ENCODE results near the gene IGFN1. TPM values are rescaled to one million over a fixed set of nuclear protein-coding genes. Genes with fewer than 3 reads are reported as not detected.

IGFN1 gene
- total RNA-seq, 1 experiment from 2014 or later = 0.04 TPM

- TF ChIP-seq CTCF (conservative IDR thresholded peaks at IDR 0.05; ENCODE audit: low read depth, low read length) = no peak
- TF ChIP-seq EZH2 (IDR thresholded peaks at IDR 0.05; ENCODE audit: low read length, unreplicated experiment) = no peak
- no peak for TF ChIP-seq EZH2phosphoT487 (IDR thresholded peaks at IDR 0.05; ENCODE audit: borderline replicate concordance, low read length)
- Histone ChIP-seq H3K36me3 (ENCODE audit: low read depth, low read length) (no peaks in the 10 kb centered on the region), H2AFZ (ENCODE audit: low read length) (no peak overlapping the region), H3K4me1 (ENCODE audit: insufficient read depth, low read length) (peaks cover 7% of the 10 kb centered on the region), H3K4me3 (ENCODE audit: low read length) (no peak overlapping the region), H3K9me2 (replicated peaks; ENCODE audit: low read length) (no peaks in the 10 kb centered on the region), H3F3A (ENCODE audit: low read length, unreplicated experiment) (no peaks in the 10 kb centered on the region), H4K20me1 (ENCODE audit: low read length) (no peaks in the 10 kb centered on the region), H3K27me3 (ENCODE audit: low read length) (no peaks in the 10 kb centered on the region), H3K27ac (ENCODE audit: low read length) (no peak overlapping the region), H3K4me2 (ENCODE audit: low read length) (no peak overlapping the region), H3K79me2 (ENCODE audit: low read length) (no peaks in the 10 kb centered on the region), H3K9me3 (ENCODE audit: low read length) (no peaks in the 10 kb centered on the region), H3K9ac (ENCODE audit: low read length) (no peak overlapping the region)
- no TSS peak for BruUV-seq (replicated peaks)
- DNase-seq (no peak), ATAC-seq (peak; percentile 12; the same call in 1 of the 2 replicates)
- intact Hi-C loops (cut with micrococcal nuclease) = no loop called here
- CTCF ChIA-PET = no interaction called here
- POLR2A ChIA-PET (ENCODE audit: unreplicated experiment) = no interaction called here
Measured at GRCh38 chr1:201260648-201261311, 70.2 kb downstream of the IGFN1 start.

GRCh38 chr1:201261771-201262547 lies 71.3 kb downstream of the IGFN1 start:
- no peak overlapping the region for H2AFZ ChIP-seq (ENCODE audit: low read length)
- no peaks in the 10 kb centered on the region for H3K27me3 ChIP-seq (ENCODE audit: low read length)
- intact Hi-C loops (cut with micrococcal nuclease) = no loop called here
- no peak for ATAC-seq
- POLR2A ChIA-PET (ENCODE audit: unreplicated experiment) = interaction anchor here (0.5 kb wide), 1 partner anchor 286 kb away, joined by 3 read pairs; no protein-coding TSS in a partner anchor
- no peaks in the 10 kb centered on the region for H4K20me1 ChIP-seq (ENCODE audit: low read length)
- H3K36me3 ChIP-seq (ENCODE audit: low read depth, low read length) = no peaks in the 10 kb centered on the region
- CTCF ChIA-PET = interaction anchor here (2.7 kb wide), 1 partner anchor 85 kb away, joined by 10 read pairs; no protein-coding TSS in a partner anchor
- no peaks in the 10 kb centered on the region for H3K9me2 ChIP-seq (replicated peaks; ENCODE audit: low read length)
- H3K27ac ChIP-seq (ENCODE audit: low read length) = no peak overlapping the region
- H3K4me1 ChIP-seq (ENCODE audit: insufficient read depth, low read length) = peaks cover 18% of the 10 kb centered on the region
- H3K4me2 ChIP-seq (ENCODE audit: low read length) = no peak overlapping the region
- H3K9ac ChIP-seq (ENCODE audit: low read length) = no peak overlapping the region
- H3K9me3 ChIP-seq (ENCODE audit: low read length) = no peaks in the 10 kb centered on the region
- H3K4me3 ChIP-seq (ENCODE audit: low read length) = no peak overlapping the region
- no peaks in the 10 kb centered on the region for H3K79me2 ChIP-seq (ENCODE audit: low read length)
- no TSS peak for BruUV-seq (replicated peaks)
- no peak for TF ChIP-seq CTCF (conservative IDR thresholded peaks at IDR 0.05; ENCODE audit: low read depth, low read length)
- TF ChIP-seq EZH2phosphoT487 (IDR thresholded peaks at IDR 0.05; ENCODE audit: borderline replicate concordance, low read length) = no peak
- no peak for TF ChIP-seq EZH2 (IDR thresholded peaks at IDR 0.05; ENCODE audit: low read length, unreplicated experiment)
- no peak for DNase-seq
- H3F3A ChIP-seq (ENCODE audit: low read length, unreplicated experiment) = peaks cover 4% of the 10 kb centered on the region
